ENCODE measurements around the gene NOP58.
"Not testable (repeated sequence)": the region's sequence is repeated elsewhere in the genome, so short reads cannot be mapped to it uniquely, and the experiment has no call there.

The NOP58 gene

GRCh38 chr2:202307690-202308089, 42.1 kb downstream of the NOP58 start:
- DNase-seq: no peak

- no peak for DNase-seq
Measured at GRCh38 chr2:202311823-202312388, 46.3 kb downstream of the NOP58 start.

GRCh38 chr2:202314116-202314515, 48.6 kb downstream of the NOP58 start:
- no peak for DNase-seq

GRCh38 chr2:202317080-202317857, 51.7 kb downstream of the NOP58 start:
- no peak for DNase-seq

GRCh38 chr2:202320362-202320761, 54.8 kb downstream of the NOP58 start:
- DNase-seq: not testable (repeated sequence)

GRCh38 chr2:202322435-202322834, 56.9 kb downstream of the NOP58 start:
- no peak for DNase-seq

- no peak for DNase-seq
Measured at GRCh38 chr2:202327858-202328257, 62.3 kb downstream of the NOP58 start.

GRCh38 chr2:202335791-202336467, 70.4 kb downstream of the NOP58 start:
- DNase-seq: no peak

- DNase-seq: no peak
Measured at GRCh38 chr2:202337151-202337550, 71.6 kb downstream of the NOP58 start.

- DNase-seq: no peak
Measured at GRCh38 chr2:202337706-202338346, 72.3 kb downstream of the NOP58 start.

GRCh38 chr2:202339071-202339870, 73.7 kb downstream of the NOP58 start:
- DNase-seq: no peak

- DNase-seq: no peak
Measured at GRCh38 chr2:202344178-202344577, 78.6 kb downstream of the NOP58 start.

- DNase-seq: no peak
Measured at GRCh38 chr2:202346180-202346579, 80.6 kb downstream of the NOP58 start.
